ENCODE data around the gene SLC25A51. TPM values are rescaled to one million over a fixed set of nuclear protein-coding genes. Genes with fewer than 3 reads are reported as not detected.

SLC25A51 gene
- polyA plus RNA-seq, 2 of the 4 experiments (the other 2 are of a cell fraction), result 17.2 to 24.3 TPM

GRCh38 chr9:37909326-37909725 lies 5.4 kb upstream of the SLC25A51 start:
- POLR2A ChIA-PET, result no interaction called here
- 93% methylated on average over 3 of the region's 3 CpGs for WGBS (ENCODE audit: missing lambda C conversion rate)
- CTCF ChIA-PET, result interaction anchor here (0.7 to 4.4 kb wide), 10 partner anchors 8 to 491 kb away, joined by 3 to 18 read pairs (median 3); no protein-coding TSS in a partner anchor
- H3K27ac ChIP-seq, result peak overlapping the region; percentile 64 to 71
- H3K4me3 ChIP-seq, result no peak overlapping the region
- H3K4me1 ChIP-seq, result peaks cover 32% of the 10 kb centered on the region
- DNase-seq (ENCODE audit: low read depth in 1 of 2, low spot score in 1 of 2) (no peak), ATAC-seq (no peak), FAIRE-seq (no peak)
- H3K4me2 ChIP-seq, result peak overlapping the region; percentile 53
- H3K9me3 ChIP-seq, result no peaks in the 10 kb centered on the region
- no peak for TF ChIP-seq HOXB5 (CRISPR knock-in tag; IDR thresholded peaks at IDR 0.05)
- no peak for TF ChIP-seq ELK1 (IDR thresholded peaks at IDR 0.05; ENCODE audit: low read depth, low read length)
- no peak for TF ChIP-seq ZNF302 (CRISPR knock-in tag; IDR thresholded peaks at IDR 0.05)
- no peak for TF ChIP-seq FOSB (CRISPR knock-in tag; IDR thresholded peaks at IDR 0.05)
- no peak for TF ChIP-seq TP53 (CRISPR knock-in tag; IDR thresholded peaks at IDR 0.05)

- ChIA-PET CTCF (interaction anchor here (0.7 to 4.4 kb wide), 9 partner anchors 9 to 491 kb away, joined by 3 to 18 read pairs (median 3); no protein-coding TSS in a partner anchor), POLR2A (interaction anchor here (1.2 kb wide), 1 partner anchor 100 kb away, joined by 4 read pairs; no protein-coding TSS in a partner anchor)
- WGBS (ENCODE audit: missing lambda C conversion rate), result 48% methylated on average over 4 of the region's 4 CpGs
- DNase-seq (ENCODE audit: low read depth in 1 of 2, low spot score in 1 of 2), result peak in 1 of 2 experiments; percentile 67
- TF ChIP-seq CEBPB (IDR thresholded peaks at IDR 0.05) (peak; percentile 91 to 95), GATA3 (IDR thresholded peaks at IDR 0.05; ENCODE audit: borderline replicate concordance) (0 out of 2 replicates have a peak, but pooled peaks have one; percentile 24), RARB (CRISPR knock-in tag; IDR thresholded peaks at IDR 0.05) (peak; percentile 74; the same call in 1 of the 2 replicates), FOSL2 (IDR thresholded peaks at IDR 0.05) (peak; percentile 56; the same call in 1 of the 2 replicates), FOSL2 (CRISPR knock-in tag; IDR thresholded peaks at IDR 0.05) (peak; percentile 74), EP300 (IDR thresholded peaks at IDR 0.05) (peak; percentile 70 to 82; a peak in 3 of 5 replicates), HES2 (IDR thresholded peaks at IDR 0.05) (peak; percentile 89), JUNB (IDR thresholded peaks at IDR 0.05) (peak; percentile 76), USF2 (IDR thresholded peaks at IDR 0.05) (no peak), ELK1 (IDR thresholded peaks at IDR 0.05; ENCODE audit: low read depth, low read length) (no peak), JUN (IDR thresholded peaks at IDR 0.05) (peak; percentile 56 to 68; a peak in 3 of 5 replicates), ZFP36 (IDR thresholded peaks at IDR 0.05; ENCODE audit: borderline replicate concordance, partially characterized antibody) (no peak), HOXA7 (CRISPR knock-in tag; IDR thresholded peaks at IDR 0.05) (no peak), CHD4 (IDR thresholded peaks at IDR 0.05; ENCODE audit: borderline replicate concordance) (no peak)
- peaks cover 26% of the 10 kb centered on the region for H3K4me1 ChIP-seq
- no peak for FAIRE-seq
- H3K9me3 ChIP-seq, result no peaks in the 10 kb centered on the region
- peak overlapping the region; percentile 53 for H3K4me2 ChIP-seq
- peak in 1 of 2 experiments; percentile 17; a peak in 1 of 6 replicates for ATAC-seq
- H3K4me3 ChIP-seq, result no peak overlapping the region
- peak overlapping the region; percentile 64 to 71 for H3K27ac ChIP-seq
These were observed 4.8 kb upstream of the SLC25A51 start for GRCh38 chr9:37908698-37909186.

GRCh38 chr9:37908283-37908682 lies 4.4 kb upstream of the SLC25A51 start:
- no peak overlapping the region for H3K4me3 ChIP-seq
- H3K4me2 ChIP-seq, result peak overlapping the region; percentile 53; the same call in 2 of the 3 replicates
- no peak for FAIRE-seq
- POLR2A ChIA-PET, result interaction anchor here (1.0 to 1.2 kb wide), 2 partner anchors 100 to 139 kb away, joined by 3 to 4 read pairs; no protein-coding TSS in a partner anchor
- DNase-seq (ENCODE audit: low read depth in 1 of 2, low spot score in 1 of 2), result no peak
- peaks cover 26% of the 10 kb centered on the region for H3K4me1 ChIP-seq
- no peak for ATAC-seq
- CTCF ChIA-PET, result interaction anchor here (0.7 to 4.4 kb wide), 7 partner anchors 9 to 455 kb away, joined by 3 to 18 read pairs (median 3); no protein-coding TSS in a partner anchor
- no peaks in the 10 kb centered on the region for H3K9me3 ChIP-seq
- H3K27ac ChIP-seq, result peak overlapping the region; percentile 26 to 59; a peak in 4 of 6 replicates
- WGBS (ENCODE audit: missing lambda C conversion rate), result 87% methylated on average over 4 of the region's 4 CpGs
- TF ChIP-seq SREBF2 (IDR thresholded peaks at IDR 0.05) (no peak), CBX2 (IDR thresholded peaks at IDR 0.05; ENCODE audit: borderline replicate concordance, low read depth) (no peak), RARB (CRISPR knock-in tag; IDR thresholded peaks at IDR 0.05) (no peak), FOXS1 (CRISPR knock-in tag; IDR thresholded peaks at IDR 0.05) (no peak), HEYL (CRISPR knock-in tag; IDR thresholded peaks at IDR 0.05) (no peak), BHLHE40 (IDR thresholded peaks at IDR 0.05; ENCODE audit: low read depth, low read length) (no peak), MYC (IDR thresholded peaks at IDR 0.05; ENCODE audit: borderline replicate concordance, low read length) (no peak), CBX8 (IDR thresholded peaks at IDR 0.05) (no peak), CTCF (IDR thresholded peaks at IDR 0.05) (no peak), HDAC2 (IDR thresholded peaks at IDR 0.05) (no peak), FOSB (CRISPR knock-in tag; IDR thresholded peaks at IDR 0.05) (no peak), HOXA7 (CRISPR knock-in tag; IDR thresholded peaks at IDR 0.05) (no peak), ZSCAN20 (CRISPR knock-in tag; IDR thresholded peaks at IDR 0.05) (no peak), NPAS2 (CRISPR knock-in tag; IDR thresholded peaks at IDR 0.05; ENCODE audit: borderline replicate concordance) (no peak)

All from A549 (cell line).